HL-60/S4 treated with phorbol 12-myristate 13-acetate at 8.2 ng/mL for 4 days and 3 days (cell line): ENCODE data around the gene ICE1.
"Not testable (repeated sequence)": the region's sequence is repeated elsewhere in the genome, so short reads cannot be mapped to it uniquely, and the experiment has no call there.

ENCODE experiments used
- in situ Hi-C: fragments of 300-500 bp; cut with MboI; formaldehyde crosslinking; loops from 2 replicates; pipeline ENCODE4 v1.15.0; 2022; ENCODE audit warnings: low sequenced_read_pairs

The ICE1 gene

GRCh38 chr5:5421961-5422818, at the start of gene ICE1:
ICE1 (plus strand) TSS chr5:5422677; CDS start chr5:5422916, 239 bp downstream.
- in situ Hi-C loops = loop anchor here (25.0 kb wide), 1 partner anchor 285 kb away; the partner anchor contains the start of gene ADAMTS16

- in situ Hi-C loops = no loop called here
Measured at GRCh38 chr5:5372930-5373329, 49.5 kb upstream of the ICE1 start.

- in situ Hi-C loops = no loop called here
Measured at GRCh38 chr5:5373351-5373989, 49.0 kb upstream of the ICE1 start.

- in situ Hi-C loops = no loop called here
Measured at GRCh38 chr5:5374009-5374715, 48.3 kb upstream of the ICE1 start.

GRCh38 chr5:5377780-5378179, 44.7 kb upstream of the ICE1 start:
- in situ Hi-C loops = no loop called here

- in situ Hi-C loops = no loop called here
Measured at GRCh38 chr5:5378531-5378930, 43.9 kb upstream of the ICE1 start.

GRCh38 chr5:5380298-5380697, 42.2 kb upstream of the ICE1 start:
- in situ Hi-C loops = no loop called here

GRCh38 chr5:5381310-5381913, 41.1 kb upstream of the ICE1 start:
- in situ Hi-C loops = no loop called here

GRCh38 chr5:5383461-5383860, 39.0 kb upstream of the ICE1 start:
- in situ Hi-C loops = no loop called here

GRCh38 chr5:5384660-5385330, 37.7 kb upstream of the ICE1 start:
- in situ Hi-C loops = no loop called here

- in situ Hi-C loops = no loop called here
Measured at GRCh38 chr5:5385331-5385662, 37.2 kb upstream of the ICE1 start.

GRCh38 chr5:5386329-5386728, 36.1 kb upstream of the ICE1 start:
- in situ Hi-C loops = no loop called here

- in situ Hi-C loops = no loop called here
Measured at GRCh38 chr5:5387192-5387591, 35.3 kb upstream of the ICE1 start.

- in situ Hi-C loops = no loop called here
Measured at GRCh38 chr5:5387777-5388176, 34.7 kb upstream of the ICE1 start.

GRCh38 chr5:5390121-5390869, 32.2 kb upstream of the ICE1 start:
- in situ Hi-C loops = not testable (repeated sequence)

- in situ Hi-C loops = not testable (repeated sequence)
Measured at GRCh38 chr5:5392504-5392903, 30.0 kb upstream of the ICE1 start.

- in situ Hi-C loops = not testable (repeated sequence)
Measured at GRCh38 chr5:5394384-5394986, 28.0 kb upstream of the ICE1 start.

GRCh38 chr5:5395093-5395492, 27.4 kb upstream of the ICE1 start:
- in situ Hi-C loops = not testable (repeated sequence)

GRCh38 chr5:5398071-5398470, 24.4 kb upstream of the ICE1 start:
- in situ Hi-C loops = no loop called here

GRCh38 chr5:5401095-5401494, 21.4 kb upstream of the ICE1 start:
- in situ Hi-C loops = loop anchor here (25.0 kb wide), 1 partner anchor 264 kb away; the partner anchor contains the start of gene ADAMTS16
